SK-N-SH (cell line): ENCODE measurements around the gene APLP2. TPM values are rescaled to one million over a fixed set of nuclear protein-coding genes. Genes with fewer than 3 reads are reported as not detected.

Experiments
- CTCF ChIA-PET: fragments of 300-600, 350-600 bp; formaldehyde crosslinking; extraction: SDS; loops from one replicate; lab custom pipeline; 2021; lab: Yijun Ruan, JAX
- POLR2A ChIA-PET: fragments of 350-600 bp; sonication (Branson Sonifier 250); formaldehyde crosslinking; extraction: SDS; loops from one replicate; lab custom pipeline; 2020; ENCODE audit warnings: antibody characterized with exemption, inconsistent platforms; lab: Yijun Ruan, JAX
- DNase-seq: peaks from one replicate; pipeline ENCODE4 v3.0.0; 2012
- H2AFZ ChIP-seq: fragments of 200-600 bp; sonication (generic); 2 replicates; pipeline ENCODE4 v1.8.1; 2016; ENCODE audit warnings: antibody characterized with exemption, mild to moderate bottlenecking, low read depth
- H3F3A ChIP-seq: fragments of 200-600 bp; sonication (generic); replicated peaks from 2 replicates; pipeline ENCODE3; 2016; ENCODE audit warnings: antibody characterized with exemption, mild to moderate bottlenecking; ENCODE audit not compliant: insufficient read depth
- H3K27ac ChIP-seq, 2 experiments: fragments of 200-500 bp in 1 of 2; fragments of 200-600 bp in 1 of 2; sonication (Bioruptor generic) in 1 of 2; sonication (generic), shearing (Covaris generic) in 1 of 2; 2 replicates each; pipeline versions ENCODE4 v1.5.1 to v1.6.1; 2014 to 2016; ENCODE audit warnings: low read depth in 2 of 2, inconsistent platforms in 1 of 2, low read length in 1 of 2, mild to moderate bottlenecking in 1 of 2, mixed read lengths in 1 of 2
- H3K27me3 ChIP-seq: fragments of 200-600 bp; sonication (generic), shearing (Covaris generic); 2 replicates; pipeline ENCODE4 v1.6.1; 2016; ENCODE audit warnings: mixed run types; ENCODE audit not compliant: insufficient read depth
- H3K36me3 ChIP-seq, 2 experiments: fragments of 200-500 bp in 1 of 2; fragments of 200-600 bp in 1 of 2; sonication (Bioruptor generic) in 1 of 2; sonication (generic) in 1 of 2; replicated peaks in 1 of 2; 2 replicates each; pipeline versions ENCODE3 to v1.5.1; 2014 to 2016; ENCODE audit warnings: low read length in 1 of 2, mild to moderate bottlenecking in 1 of 2; ENCODE audit not compliant: insufficient read depth in 2 of 2, control insufficient read depth in 1 of 2
- H3K4me1 ChIP-seq, 2 experiments: fragments of 200-500 bp in 1 of 2; fragments of 200-600 bp in 1 of 2; sonication (Bioruptor generic) in 1 of 2; sonication (generic), shearing (Covaris generic) in 1 of 2; 2 replicates each; pipeline versions ENCODE4 v1.5.1 to v1.6.1; 2014 to 2016; ENCODE audit warnings: low read depth in 1 of 2, low read length in 1 of 2, mixed run types in 1 of 2; ENCODE audit not compliant: insufficient read depth in 2 of 2, control insufficient read depth in 1 of 2
- H3K4me2 ChIP-seq: fragments of 200-600 bp; sonication (generic), shearing (Covaris generic); 2 replicates; pipeline ENCODE4 v1.6.1; 2017; ENCODE audit warnings: mixed run types
- H3K4me3 ChIP-seq, 2 experiments: fragments of 200-500 bp in 1 of 2; fragments of 200-600 bp in 1 of 2; sonication (Bioruptor generic) in 1 of 2; sonication (generic), shearing (Covaris generic) in 1 of 2; 2 replicates each; pipeline versions ENCODE4 v1.5.1 to v1.8.1; 2014 to 2016; ENCODE audit warnings: low read depth in 2 of 2, inconsistent platforms in 1 of 2, low read length in 1 of 2, mild to moderate bottlenecking in 1 of 2, mixed read lengths in 1 of 2, moderate library complexity in 1 of 2
- H3K79me2 ChIP-seq: fragments of 200-600 bp; sonication (generic); 2 replicates; pipeline ENCODE4 v1.8.1; 2017; ENCODE audit warnings: mild to moderate bottlenecking; ENCODE audit not compliant: insufficient read depth
- H3K9ac ChIP-seq: fragments of 200-600 bp; sonication (generic); 2 replicates; pipeline ENCODE4 v1.6.1; 2017; ENCODE audit warnings: mixed run types
- H3K9me2 ChIP-seq: fragments of 200-600 bp; sonication (generic); 2 replicates; pipeline ENCODE4 v1.6.1; 2017; ENCODE audit warnings: mixed run types
- H3K9me3 ChIP-seq: fragments of 200-600 bp; sonication (generic); 2 replicates; pipeline ENCODE4 v1.6.1; 2017; ENCODE audit warnings: mixed run types, mild to moderate bottlenecking, moderate library complexity
- H4K20me1 ChIP-seq: fragments of 200-600 bp; sonication (generic); 2 replicates; pipeline ENCODE4 v1.6.1; 2017; ENCODE audit warnings: mild to moderate bottlenecking, mixed run types; ENCODE audit not compliant: insufficient read depth
- CHD2 ChIP-seq: fragments of 150-350 bp; IDR thresholded peaks from 2 replicates; pipeline ENCODE4 v1.6.1; 2018; ENCODE audit warnings: low read length; ENCODE audit not compliant: partially characterized antibody
- FOXM1 ChIP-seq: IDR thresholded peaks from 2 replicates; pipeline ENCODE4 v1.4.0; 2012; ENCODE audit warnings: low read depth, mild to moderate bottlenecking
- GATA2 ChIP-seq: sonication (generic); formaldehyde crosslinking; IDR thresholded peaks from 2 replicates; pipeline ENCODE4 v1.5.0; 2020; ENCODE audit warnings: mild to moderate bottlenecking, missing genetic modification reagents
- IRF3 ChIP-seq: fragments of 150-350 bp; IDR thresholded peaks from 2 replicates; pipeline ENCODE4 v1.6.1; 2016; ENCODE audit warnings: mild to moderate bottlenecking, low read depth, low read length
- JUND ChIP-seq: IDR thresholded peaks from 2 replicates; pipeline ENCODE4 v1.4.0; 2012
- MAX ChIP-seq: IDR thresholded peaks from 2 replicates; pipeline ENCODE4 v1.4.0; 2012; ENCODE audit warnings: low read depth
- MXI1 ChIP-seq: IDR thresholded peaks from 2 replicates; pipeline ENCODE4 v1.6.1; 2012; ENCODE audit warnings: mild to moderate bottlenecking, low read depth, low read length, improper control_type of control experiment
- POLR2AphosphoS5 ChIP-seq: IDR thresholded peaks from 2 replicates; pipeline ENCODE4 v1.6.1; 2012; ENCODE audit warnings: low read depth, low read length
- RAD21 ChIP-seq: IDR thresholded peaks from 2 replicates; pipeline ENCODE4 v1.6.1; 2012; ENCODE audit warnings: mild to moderate bottlenecking, low read length
- REST ChIP-seq: IDR thresholded peaks from 2 replicates; pipeline ENCODE4 v1.6.1; 2012; ENCODE audit warnings: mild to moderate bottlenecking, low read depth, low read length, moderate library complexity
- RFX5 ChIP-seq: IDR thresholded peaks from 2 replicates; pipeline ENCODE4 v1.6.1; 2012; ENCODE audit warnings: mild to moderate bottlenecking, improper control_type of control experiment, low read length
- RXRA ChIP-seq: IDR thresholded peaks from 2 replicates; pipeline ENCODE4 v1.4.0; 2012; ENCODE audit warnings: low read depth, mild to moderate bottlenecking, borderline replicate concordance
- TAF1 ChIP-seq: IDR thresholded peaks from 2 replicates; pipeline ENCODE4 v1.6.1; 2012; ENCODE audit warnings: low read depth, mild to moderate bottlenecking, low read length, moderate library complexity, borderline replicate concordance
- TEAD4 ChIP-seq: IDR thresholded peaks from 2 replicates; pipeline ENCODE4 v1.4.0; 2012; ENCODE audit warnings: mild to moderate bottlenecking, borderline replicate concordance; ENCODE audit not compliant: insufficient read depth
- USF2 ChIP-seq: fragments of 150-350 bp; IDR thresholded peaks from 2 replicates; pipeline ENCODE4 v1.6.1; 2017; ENCODE audit warnings: antibody characterized with exemption, low read length, low read depth, borderline replicate concordance
- ZBTB33 ChIP-seq: IDR thresholded peaks from 2 replicates; pipeline ENCODE4 v1.4.0; 2012; ENCODE audit warnings: low read depth, borderline replicate concordance
- WGBS: methylation state at CpG from one replicate; pipeline ENCODE4 v1.1.6; 2017; ENCODE audit warnings: low lambda C conversion rate; 5-methylcytosine and 5-hydroxymethylcytosine counted together
- polyA plus RNA-seq, 3 experiments: library from polyadenylated mRNA; depleted of rRNA; stranded (reverse); fragments of >200 nt; gene quantifications; 2 replicates each; pipeline ENCODE4 v1.2.3, GENCODE V29; 2012

The APLP2 gene
- polyA plus RNA-seq, 1 of the 3 experiments (the other 2 are of a cell fraction), result 424 TPM

GRCh38 chr11:130066338-130066737 lies 3.4 kb upstream of the APLP2 start:
- CTCF ChIA-PET, result interaction anchor here (0.7 kb wide), 1 partner anchor 32 kb away, joined by 5 read pairs; no protein-coding TSS in a partner anchor
- POLR2A ChIA-PET, result no interaction called here
- WGBS, result 93% methylated on average over 5 of the region's 5 CpGs
- Histone ChIP-seq H2AFZ (no peak overlapping the region), H3K4me3 (no peak overlapping the region), H3K9me3 (no peaks in the 10 kb centered on the region), H3K27me3 (no peaks in the 10 kb centered on the region), H3K27ac (no peak overlapping the region), H3K4me2 (no peak overlapping the region), H3K4me1 (peaks cover 8 to 9% of the 10 kb centered on the region in 2 experiments; a peak in 1 of 4 replicates), H3K9me2 (no peaks in the 10 kb centered on the region), H4K20me1 (peaks cover 6% of the 10 kb centered on the region), H3F3A (peaks cover 5% of the 10 kb centered on the region), H3K36me3 (no peaks in the 10 kb centered on the region), H3K79me2 (peaks cover 10% of the 10 kb centered on the region), H3K9ac (no peak overlapping the region)
- no peak for DNase-seq
- TF ChIP-seq TEAD4 (no peak), RFX5 (no peak), USF2 (no peak), TAF1 (no peak), ZBTB33 (no peak), MAX (no peak), RXRA (no peak), MXI1 (no peak), RAD21 (no peak)

GRCh38 chr11:130068546-130068985 lies 1.1 kb upstream of the APLP2 start:
- peak overlapping the region; percentile 81 to 92 for H3K27ac ChIP-seq
- no peaks in the 10 kb centered on the region for H3K9me3 ChIP-seq
- no peak for DNase-seq
- H3K4me3 ChIP-seq, result peak overlapping the region; percentile 57 to 73
- H3K4me1 ChIP-seq, result peaks cover 13 to 15% of the 10 kb centered on the region in 2 experiments; a peak in 3 of 4 replicates
- peaks cover 27% of the 10 kb centered on the region for H4K20me1 ChIP-seq
- peak overlapping the region; percentile 80 for H3K4me2 ChIP-seq
- H3K9ac ChIP-seq, result peak overlapping the region; percentile 76
- H3F3A ChIP-seq, result peaks cover 13% of the 10 kb centered on the region
- WGBS, result 85% methylated on average over 18 of the region's 18 CpGs
- H2AFZ ChIP-seq, result peak overlapping the region; percentile 80
- ChIA-PET POLR2A (no interaction called here), CTCF (interaction anchor here (1.6 kb wide), 1 partner anchor 63 kb away, joined by 4 read pairs; no protein-coding TSS in a partner anchor)
- no peaks in the 10 kb centered on the region for H3K27me3 ChIP-seq
- H3K79me2 ChIP-seq, result peaks cover 32% of the 10 kb centered on the region
- H3K9me2 ChIP-seq, result no peaks in the 10 kb centered on the region
- H3K36me3 ChIP-seq, result no peaks in the 10 kb centered on the region
- TF ChIP-seq JUND, result no peak
- TF ChIP-seq ZBTB33, result no peak
- no peak for TF ChIP-seq GATA2 (CRISPR knock-in tag)
- no peak for TF ChIP-seq REST
- no peak for TF ChIP-seq MAX
- no peak for TF ChIP-seq RAD21
- no peak for TF ChIP-seq IRF3
- no peak for TF ChIP-seq CHD2
- no peak for TF ChIP-seq FOXM1
- TF ChIP-seq POLR2AphosphoS5, result no peak
